Measurements from ENCODE around the gene FAM3C.

DNA sequence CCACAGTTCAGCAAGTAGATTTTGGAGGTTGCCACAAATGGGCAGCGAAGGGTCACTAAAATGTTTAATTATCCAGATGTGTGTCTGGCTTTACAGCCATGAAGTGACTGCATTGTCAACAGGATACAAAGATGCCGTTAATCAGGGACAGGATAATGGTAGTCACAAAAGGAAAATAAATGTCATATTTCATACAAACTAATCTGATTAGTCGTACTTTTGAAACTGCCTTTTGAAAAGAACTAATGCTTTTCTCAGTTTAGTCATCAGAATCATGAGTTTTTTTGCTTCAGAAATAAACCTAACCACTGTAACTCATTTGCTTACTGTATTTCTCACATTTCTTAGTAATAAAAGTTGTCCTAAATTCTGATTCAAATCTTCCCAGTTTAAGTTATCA is 89.5 kb downstream of the FAM3C start:
- TF ChIP-seq, protein P1, sequence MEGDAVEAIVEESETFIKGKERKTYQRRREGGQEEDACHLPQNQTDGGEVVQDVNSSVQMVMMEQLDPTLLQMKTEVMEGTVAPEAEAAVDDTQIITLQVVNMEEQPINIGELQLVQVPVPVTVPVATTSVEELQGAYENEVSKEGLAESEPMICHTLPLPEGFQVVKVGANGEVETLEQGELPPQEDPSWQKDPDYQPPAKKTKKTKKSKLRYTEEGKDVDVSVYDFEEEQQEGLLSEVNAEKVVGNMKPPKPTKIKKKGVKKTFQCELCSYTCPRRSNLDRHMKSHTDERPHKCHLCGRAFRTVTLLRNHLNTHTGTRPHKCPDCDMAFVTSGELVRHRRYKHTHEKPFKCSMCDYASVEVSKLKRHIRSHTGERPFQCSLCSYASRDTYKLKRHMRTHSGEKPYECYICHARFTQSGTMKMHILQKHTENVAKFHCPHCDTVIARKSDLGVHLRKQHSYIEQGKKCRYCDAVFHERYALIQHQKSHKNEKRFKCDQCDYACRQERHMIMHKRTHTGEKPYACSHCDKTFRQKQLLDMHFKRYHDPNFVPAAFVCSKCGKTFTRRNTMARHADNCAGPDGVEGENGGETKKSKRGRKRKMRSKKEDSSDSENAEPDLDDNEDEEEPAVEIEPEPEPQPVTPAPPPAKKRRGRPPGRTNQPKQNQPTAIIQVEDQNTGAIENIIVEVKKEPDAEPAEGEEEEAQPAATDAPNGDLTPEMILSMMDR (IDR thresholded peaks at IDR 0.05; ENCODE audit: insufficient read depth, low read length): no peak
- TF ChIP-seq GABPA (IDR thresholded peaks at IDR 0.05; ENCODE audit: low read depth): no peak
